Dermis blood vessel endothelial cell (primary cell): ENCODE measurements around the gene FOXK1. TPM values are rescaled to one million over a fixed set of nuclear protein-coding genes. Genes with fewer than 3 reads are reported as not detected.
A peak's percentile ranks its signal among the peaks of the same experiment; 100 is the strongest.

Source experiments
- DNase-seq: peaks from one replicate; pipeline ENCODE4 v3.0.0; 2010
- total RNA-seq: library from RNA; depleted of rRNA; stranded (reverse); fragments of >200 nt; gene quantifications from 2 replicates; pipeline ENCODE4 v1.2.3, GENCODE V29; 2014

Gene FOXK1
- total RNA-seq, 1 donor from 2014 or later, result 25.9 TPM

- DNase-seq, result peak; percentile 77
Observed at GRCh38 chr7:4745971-4746919, 64.2 kb downstream of the FOXK1 start.

- DNase-seq, result peak; percentile 40
Observed at GRCh38 chr7:4747013-4747412, 64.9 kb downstream of the FOXK1 start.

- no peak for DNase-seq
Observed at GRCh38 chr7:4747746-4748145, 65.7 kb downstream of the FOXK1 start.

- peak; percentile 84 for DNase-seq
Observed at GRCh38 chr7:4748231-4748681, 66.2 kb downstream of the FOXK1 start.

- DNase-seq, result no peak
Observed at GRCh38 chr7:4749363-4749762, 67.3 kb downstream of the FOXK1 start.

GRCh38 chr7:4749798-4750197 lies 67.7 kb downstream of the FOXK1 start:
- DNase-seq, result no peak

- no peak for DNase-seq
Observed at GRCh38 chr7:4751398-4751947, 69.4 kb downstream of the FOXK1 start.

- peak; percentile 82 for DNase-seq
Observed at GRCh38 chr7:4753598-4754432, 71.7 kb downstream of the FOXK1 start.

- DNase-seq, result no peak
Observed at GRCh38 chr7:4754433-4755010, 72.4 kb downstream of the FOXK1 start.

- DNase-seq, result no peak
Observed at GRCh38 chr7:4755045-4755444, 73.0 kb downstream of the FOXK1 start.

- no peak for DNase-seq
Observed at GRCh38 chr7:4758111-4758510, 76.0 kb downstream of the FOXK1 start.

GRCh38 chr7:4758791-4759190 lies 76.7 kb downstream of the FOXK1 start:
- DNase-seq, result no peak

- no peak for DNase-seq
Observed at GRCh38 chr7:4759211-4759610, 77.1 kb downstream of the FOXK1 start.

GRCh38 chr7:4760952-4761351 lies 78.9 kb downstream of the FOXK1 start:
- DNase-seq, result no peak

- no peak for DNase-seq
Observed at GRCh38 chr7:4762121-4763055, 80.3 kb downstream of the FOXK1 start.

- no peak for DNase-seq
Observed at GRCh38 chr7:4763091-4763793, 81.1 kb downstream of the FOXK1 start.

GRCh38 chr7:4763794-4764185 lies 81.7 kb downstream of the FOXK1 start:
- DNase-seq, result no peak

GRCh38 chr7:4764402-4765007 lies 82.4 kb downstream of the FOXK1 start:
- no peak for DNase-seq

GRCh38 chr7:4765776-4766490 lies 83.8 kb downstream of the FOXK1 start:
- no peak for DNase-seq
